ENCODE measurements around the gene MAD2L2. TPM values are rescaled to one million over a fixed set of nuclear protein-coding genes. Genes with fewer than 3 reads are reported as not detected.

MAD2L2 gene
- total RNA-seq, result 34.4 and 34.9 TPM in 2 replicates

DNA sequence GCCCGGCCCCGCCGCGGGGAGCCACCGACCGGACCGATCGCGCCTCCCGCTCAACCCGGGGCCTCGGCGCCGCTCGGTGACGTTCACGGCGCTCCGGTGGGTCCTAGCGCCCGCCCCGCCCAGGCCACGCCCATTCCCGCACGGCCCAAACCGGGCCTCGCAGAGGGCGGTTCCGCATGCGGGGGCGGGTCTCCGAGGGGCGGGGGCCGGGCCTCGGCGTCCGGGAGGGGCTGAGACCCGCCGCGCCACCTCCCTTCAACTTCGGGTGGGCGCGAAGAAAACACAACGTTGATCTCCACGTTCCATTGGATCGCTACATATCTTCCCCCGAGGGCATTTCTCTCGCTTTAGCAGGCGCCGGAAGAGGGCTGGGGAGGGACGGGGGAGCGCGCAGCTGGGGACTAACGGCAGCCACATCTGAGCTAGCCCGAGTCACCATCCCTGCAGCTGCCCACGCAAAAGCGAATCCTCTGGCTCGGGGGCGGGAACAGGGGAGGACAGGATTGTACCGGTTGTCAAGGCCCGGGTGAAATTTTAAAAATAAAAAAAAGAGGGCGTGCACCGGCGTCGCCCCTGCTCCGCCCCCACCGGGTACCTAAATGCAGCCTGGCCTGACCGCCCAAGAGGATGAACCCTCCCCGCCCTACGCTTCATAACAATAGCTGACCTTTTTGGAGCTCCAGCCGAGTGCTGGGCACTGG, at the start of gene MAD2L2:
Gene MAD2L2 (minus strand): TSS at position 78 of the 701 bp plus-strand sequence. CDS start 547 bp downstream, outside the sequence.
- CTCF ChIA-PET, result interaction anchor here (1.0 to 2.8 kb wide), 3 partner anchors 17 to 38 kb away, joined by 3 to 12 read pairs (median 11); partner anchors contain the start of gene FBXO6
- Mint-ChIP-seq H3K4me1 (peaks cover 22% of the 10 kb centered on the region), H3K27me3 (no peaks in the 10 kb centered on the region), H3K36me3 (ENCODE audit: low read depth) (peaks cover 2% of the 10 kb centered on the region), H3K27ac (peak within 1 kb of the TSS; percentile 88), H3K9me3 (no peaks in the 10 kb centered on the region), H3K4me3 (peak within 1 kb of the TSS; percentile 92)
- ATAC-seq (ENCODE audit: low read depth), result peak; percentile 90
- TF ChIP-seq CTCF (IDR thresholded peaks at IDR 0.05), result no peak
- intact Hi-C loops (cut with micrococcal nuclease), result loop anchor here (1.0 to 2.0 kb wide), 6 partner anchors 17 to 408 kb away; partner anchors contain the start of genes AGTRAP, FBXO2, FBXO44 and FBXO6
- peak; percentile 93 for DNase-seq
- POLR2A ChIA-PET, result interaction anchor here (0.5 to 4.5 kb wide), 13 partner anchors 10 to 419 kb away, joined by 3 to 38 read pairs (median 3); partner anchors contain the start of genes DRAXIN and FBXO6

- H3K4me1 Mint-ChIP-seq, result peaks cover 40% of the 10 kb centered on the region
- H3K27me3 Mint-ChIP-seq, result no peaks in the 10 kb centered on the region
- no peaks in the 10 kb centered on the region for H3K9me3 Mint-ChIP-seq
- peak overlapping the region; percentile 93 for H3K27ac Mint-ChIP-seq
- ChIA-PET CTCF (interaction anchor here (0.9 to 3.0 kb wide), 2 partner anchors 11 to 80 kb away, joined by 5 to 15 read pairs; no protein-coding TSS in a partner anchor), POLR2A (interaction anchor here (0.5 to 4.6 kb wide), 9 partner anchors 11 to 631 kb away, joined by 3 to 40 read pairs (median 6); partner anchors contain the start of genes EXOSC10 and FBXO6)
- ATAC-seq (ENCODE audit: low read depth) (peak; percentile 93), DNase-seq (peak; percentile 21)
- no peaks in the 10 kb centered on the region for H3K36me3 Mint-ChIP-seq (ENCODE audit: low read depth)
- no peak for TF ChIP-seq CTCF (IDR thresholded peaks at IDR 0.05)
- peak overlapping the region; percentile 83 for H3K4me3 Mint-ChIP-seq
- intact Hi-C loops (cut with micrococcal nuclease), result loop anchor here (1.0 kb wide), 1 partner anchor 11 kb away; no protein-coding TSS in a partner anchor
Observed at GRCh38 chr1:11730429-11730891, 49.5 kb upstream of the MAD2L2 start.

GRCh38 chr1:11729498-11730428, 48.8 kb upstream of the MAD2L2 start:
- H3K4me1 Mint-ChIP-seq, result peaks cover 41% of the 10 kb centered on the region
- H3K27me3 Mint-ChIP-seq, result no peaks in the 10 kb centered on the region
- no peak for DNase-seq
- peak; percentile 20 for ATAC-seq (ENCODE audit: low read depth)
- H3K27ac Mint-ChIP-seq, result peak overlapping the region; percentile 93
- CTCF ChIA-PET, result interaction anchor here (0.9 to 3.0 kb wide), 2 partner anchors 10 to 79 kb away, joined by 5 to 15 read pairs; no protein-coding TSS in a partner anchor
- H3K9me3 Mint-ChIP-seq, result no peaks in the 10 kb centered on the region
- H3K36me3 Mint-ChIP-seq (ENCODE audit: low read depth), result no peaks in the 10 kb centered on the region
- H3K4me3 Mint-ChIP-seq, result peak overlapping the region; percentile 83
- no peak for TF ChIP-seq CTCF (IDR thresholded peaks at IDR 0.05)
- POLR2A ChIA-PET, result interaction anchor here (0.5 to 4.6 kb wide), 8 partner anchors 10 to 630 kb away, joined by 3 to 40 read pairs (median 6); partner anchors contain the start of genes EXOSC10 and FBXO6
- intact Hi-C loops (cut with micrococcal nuclease), result loop anchor here (1.0 kb wide), 1 partner anchor 10 kb away; no protein-coding TSS in a partner anchor

GRCh38 chr1:11729155-11729497, 48.2 kb upstream of the MAD2L2 start:
- intact Hi-C loops (cut with micrococcal nuclease), result no loop called here
- ChIA-PET CTCF (interaction anchor here (3.0 kb wide), 1 partner anchor 10 kb away, joined by 15 read pairs; no protein-coding TSS in a partner anchor), POLR2A (interaction anchor here (1.1 to 4.6 kb wide), 2 partner anchors 10 to 179 kb away, joined by 4 to 40 read pairs; no protein-coding TSS in a partner anchor)
- Mint-ChIP-seq H3K36me3 (ENCODE audit: low read depth) (no peaks in the 10 kb centered on the region), H3K9me3 (no peaks in the 10 kb centered on the region), H3K27ac (no peak overlapping the region), H3K4me3 (no peak overlapping the region), H3K4me1 (peaks cover 43% of the 10 kb centered on the region), H3K27me3 (no peaks in the 10 kb centered on the region)
- no peak for ATAC-seq (ENCODE audit: low read depth)
- no peak for TF ChIP-seq CTCF (IDR thresholded peaks at IDR 0.05)
- no peak for DNase-seq

Data from activated B cell treated with CpG ODN at 0.5 μM for 24 hours (primary cell).